GM18873 (cell line): ENCODE data around the gene CAMKMT.

Experiments
- ATAC-seq: cut with Tn5 transposase; IDR thresholded peaks from one replicate; pipeline ENCODE4 v1.9.1; 2021; ENCODE audit warnings: mild to moderate bottlenecking, moderate library complexity, moderate number of reproducible peaks; ENCODE audit not compliant: unreplicated experiment, low FRiP score

Gene CAMKMT

GRCh38 chr2:44680424-44680971, 318.8 kb downstream of the CAMKMT start:
- no peak for ATAC-seq

GRCh38 chr2:44680983-44681531, 319.3 kb downstream of the CAMKMT start:
- no peak for ATAC-seq

GRCh38 chr2:44682459-44682858, 320.7 kb downstream of the CAMKMT start:
- no peak for ATAC-seq

GRCh38 chr2:44684559-44684958, 322.8 kb downstream of the CAMKMT start:
- no peak for ATAC-seq

GRCh38 chr2:44686561-44686960, 324.8 kb downstream of the CAMKMT start:
- no peak for ATAC-seq

GRCh38 chr2:44687686-44688455, 326.1 kb downstream of the CAMKMT start:
- ATAC-seq, result no peak

GRCh38 chr2:44688456-44689124, 326.8 kb downstream of the CAMKMT start:
- no peak for ATAC-seq

GRCh38 chr2:44689516-44689915, 327.8 kb downstream of the CAMKMT start:
- no peak for ATAC-seq

GRCh38 chr2:44691174-44691785, 329.5 kb downstream of the CAMKMT start:
- no peak for ATAC-seq

- no peak for ATAC-seq
Measured at GRCh38 chr2:44692821-44693220, 331.1 kb downstream of the CAMKMT start.

GRCh38 chr2:44700824-44701223, 339.1 kb downstream of the CAMKMT start:
- ATAC-seq, result no peak

- no peak for ATAC-seq
Measured at GRCh38 chr2:44705356-44705755, 343.6 kb downstream of the CAMKMT start.

- ATAC-seq, result no peak
Measured at GRCh38 chr2:44705876-44706480, 344.2 kb downstream of the CAMKMT start.

- ATAC-seq, result no peak
Measured at GRCh38 chr2:44706681-44707553, 345.2 kb downstream of the CAMKMT start.

GRCh38 chr2:44707945-44708660, 346.4 kb downstream of the CAMKMT start:
- ATAC-seq, result peak; percentile 55

GRCh38 chr2:44708661-44709000, 346.9 kb downstream of the CAMKMT start:
- no peak for ATAC-seq

GRCh38 chr2:44713170-44713569, 351.4 kb downstream of the CAMKMT start:
- ATAC-seq, result no peak

GRCh38 chr2:44715671-44716081, 353.9 kb downstream of the CAMKMT start:
- no peak for ATAC-seq

- no peak for ATAC-seq
Measured at GRCh38 chr2:44716131-44716530, 354.4 kb downstream of the CAMKMT start.
